ENCODE results near the gene RAB11FIP4. TPM values are rescaled to one million over a fixed set of nuclear protein-coding genes. Genes with fewer than 3 reads are reported as not detected.

Gene RAB11FIP4
- total and polyA plus RNA-seq, 9 of the 15 experiments (the other 6 are each of a cell fraction or from before 2014, with no cell fraction given) = 0.62 to 16.6 (median 8.9) TPM

DNA sequence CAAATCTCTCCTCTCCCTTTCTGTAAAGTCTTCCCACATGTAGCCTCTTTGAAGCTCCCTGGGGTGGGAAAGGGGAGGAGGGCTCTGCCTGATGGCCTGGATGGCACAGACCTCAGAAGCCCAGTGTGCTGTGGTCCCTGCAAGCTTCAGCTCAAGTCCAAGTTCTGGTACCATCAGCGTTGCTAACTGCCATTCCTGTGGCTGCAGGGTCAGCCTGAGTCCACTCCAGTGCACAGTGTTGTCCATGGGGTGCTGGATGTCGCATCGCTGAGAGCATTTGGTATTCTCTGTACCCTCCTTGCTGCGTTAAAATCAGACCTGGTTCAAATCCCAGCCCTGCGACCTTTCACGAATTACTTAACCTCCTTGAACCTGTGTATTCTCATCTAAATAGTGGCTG, 105.1 kb downstream of the RAB11FIP4 start (continued):
- TF ChIP-seq, protein P1, sequence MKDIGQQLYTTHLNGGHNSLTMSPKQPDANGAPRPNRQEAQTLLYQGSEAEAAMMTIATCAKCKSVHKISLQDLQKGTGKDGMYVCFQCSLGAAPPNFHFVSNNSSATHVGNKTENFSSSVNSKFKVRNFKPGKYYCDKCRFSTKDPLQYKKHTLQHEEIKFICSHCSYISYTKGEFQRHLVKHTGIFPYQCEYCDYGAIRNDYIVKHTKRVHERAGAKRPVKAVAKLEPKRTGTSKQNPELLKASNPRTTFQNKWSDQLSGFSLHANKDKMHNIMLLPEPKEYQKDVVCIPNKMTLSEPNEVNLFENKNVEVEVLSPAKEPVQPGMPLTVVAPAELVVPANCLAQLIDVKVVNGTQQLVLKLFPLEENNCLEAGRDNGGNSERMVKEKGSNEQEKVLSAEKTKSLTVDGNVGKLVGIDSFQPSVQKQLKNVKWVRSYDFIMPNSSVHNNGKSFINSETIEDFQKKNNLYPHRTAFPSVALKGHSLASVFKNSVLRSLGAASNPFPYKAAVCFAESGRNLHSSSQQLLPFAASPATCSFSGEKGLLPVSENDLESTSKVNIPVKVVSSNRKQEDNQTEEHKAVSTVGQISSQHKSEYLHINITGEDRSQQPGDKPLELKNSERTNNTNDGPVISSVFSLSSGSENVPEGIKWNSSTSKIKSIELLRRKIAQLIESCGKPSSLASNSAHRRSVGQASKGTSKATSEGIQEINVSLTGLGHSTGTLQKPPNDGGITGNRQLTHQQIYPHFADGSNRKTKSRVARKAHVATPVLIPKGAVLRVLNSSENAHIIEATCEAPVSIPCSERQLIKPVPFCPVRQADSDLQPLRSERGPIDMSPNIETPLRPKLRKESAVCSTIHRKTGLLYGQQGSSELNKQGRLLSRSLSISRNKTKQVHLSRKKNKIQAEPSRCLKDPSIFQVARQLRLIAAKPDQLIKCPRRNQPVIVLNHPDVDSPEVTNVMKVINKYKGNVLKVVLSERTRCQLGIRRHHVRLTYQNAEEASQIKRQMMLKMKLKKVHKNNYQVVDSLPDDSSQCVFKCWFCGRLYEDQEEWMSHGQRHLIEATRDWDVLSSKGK (CRISPR knock-in tag; IDR thresholded peaks at IDR 0.05) = no peak
- TF ChIP-seq ZNF134 (CRISPR knock-in tag; conservative IDR thresholded peaks at IDR 0.05) = no peak
- TF ChIP-seq ZNF668 (CRISPR knock-in tag; IDR thresholded peaks at IDR 0.05) = no peak
- TF ChIP-seq, protein P2, sequence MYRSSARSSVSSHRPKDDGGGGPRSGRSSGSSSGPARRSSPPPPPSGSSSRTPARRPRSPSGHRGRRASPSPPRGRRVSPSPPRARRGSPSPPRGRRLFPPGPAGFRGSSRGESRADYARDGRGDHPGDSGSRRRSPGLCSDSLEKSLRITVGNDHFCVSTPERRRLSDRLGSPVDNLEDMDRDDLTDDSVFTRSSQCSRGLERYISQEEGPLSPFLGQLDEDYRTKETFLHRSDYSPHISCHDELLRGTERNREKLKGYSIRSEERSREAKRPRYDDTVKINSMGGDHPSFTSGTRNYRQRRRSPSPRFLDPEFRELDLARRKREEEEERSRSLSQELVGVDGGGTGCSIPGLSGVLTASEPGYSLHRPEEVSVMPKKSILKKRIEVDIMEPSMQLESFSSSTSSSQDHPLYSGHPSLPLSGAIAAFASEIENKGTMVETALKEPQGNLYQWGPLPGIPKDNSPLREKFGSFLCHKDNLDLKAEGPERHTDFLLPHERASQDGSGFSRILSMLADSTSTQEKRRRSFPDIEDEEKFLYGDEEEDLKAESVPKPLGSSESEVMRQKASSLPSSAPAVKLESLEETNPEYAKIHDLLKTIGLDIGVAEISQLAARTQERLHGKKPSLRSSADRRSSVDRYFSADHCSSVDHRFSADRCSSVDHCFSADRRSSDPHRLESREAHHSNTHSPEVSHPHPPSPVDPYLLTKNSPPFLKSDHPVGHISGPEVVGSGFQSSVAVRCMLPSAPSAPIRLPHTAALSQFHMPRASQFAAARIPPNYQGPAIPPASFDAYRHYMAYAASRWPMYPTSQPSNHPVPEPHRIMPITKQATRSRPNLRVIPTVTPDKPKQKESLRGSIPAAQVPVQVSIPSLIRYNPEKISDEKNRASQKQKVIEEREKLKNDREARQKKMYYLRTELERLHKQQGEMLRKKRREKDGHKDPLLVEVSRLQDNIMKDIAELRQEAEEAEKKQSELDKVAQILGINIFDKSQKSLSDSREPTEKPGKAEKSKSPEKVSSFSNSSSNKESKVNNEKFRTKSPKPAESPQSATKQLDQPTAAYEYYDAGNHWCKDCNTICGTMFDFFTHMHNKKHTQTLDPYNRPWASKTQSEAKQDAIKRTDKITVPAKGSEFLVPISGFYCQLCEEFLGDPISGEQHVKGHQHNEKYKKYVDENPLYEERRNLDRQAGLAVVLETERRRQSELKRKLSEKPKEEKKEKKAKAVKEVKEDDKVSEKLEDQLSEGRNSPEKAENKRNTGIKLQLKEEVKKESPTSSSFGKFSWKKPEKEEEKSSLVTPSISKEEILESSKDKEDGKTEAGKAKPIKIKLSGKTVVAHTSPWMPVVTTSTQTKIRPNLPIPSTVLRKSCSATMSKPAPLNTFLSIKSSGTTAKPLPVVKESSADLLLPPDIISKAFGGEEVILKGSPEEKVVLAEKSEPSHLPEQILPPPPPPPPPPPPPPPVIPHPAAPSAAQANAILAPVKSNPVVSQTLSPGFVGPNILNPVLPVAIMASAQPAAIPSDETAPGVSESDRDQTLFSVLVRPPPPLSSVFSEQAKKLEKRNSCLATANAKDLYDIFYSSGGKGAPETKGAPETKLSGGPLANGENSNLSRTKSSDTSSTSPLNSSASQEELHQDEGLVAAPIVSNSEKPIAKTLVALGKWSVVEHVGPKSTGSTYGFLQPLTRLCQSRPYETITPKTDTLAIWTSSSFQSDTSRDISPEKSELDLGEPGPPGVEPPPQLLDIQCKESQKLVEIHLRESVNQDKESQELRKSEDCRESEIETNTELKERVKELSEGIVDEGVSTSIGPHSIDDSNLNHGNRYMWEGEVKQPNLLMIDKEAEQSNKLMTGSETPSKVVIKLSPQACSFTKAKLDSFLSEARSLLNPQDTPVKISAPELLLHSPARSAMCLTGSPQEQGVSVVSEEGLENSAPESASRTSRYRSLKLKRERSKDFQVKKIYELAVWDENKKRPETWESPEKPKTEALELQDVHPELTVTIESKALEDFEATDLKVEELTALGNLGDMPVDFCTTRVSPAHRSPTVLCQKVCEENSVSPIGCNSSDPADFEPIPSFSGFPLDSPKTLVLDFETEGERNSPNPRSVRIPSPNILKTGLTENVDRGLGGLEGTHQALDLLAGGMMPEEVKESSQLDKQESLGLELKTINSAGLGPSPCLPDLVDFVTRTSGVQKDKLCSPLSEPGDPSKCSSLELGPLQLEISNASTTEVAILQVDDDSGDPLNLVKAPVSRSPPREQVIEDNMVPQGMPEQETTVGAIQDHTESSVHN (IDR thresholded peaks at IDR 0.05; ENCODE audit: borderline replicate concordance in 1 of 2, low read depth in 1 of 2) = no peak
- TF ChIP-seq, protein P3, sequence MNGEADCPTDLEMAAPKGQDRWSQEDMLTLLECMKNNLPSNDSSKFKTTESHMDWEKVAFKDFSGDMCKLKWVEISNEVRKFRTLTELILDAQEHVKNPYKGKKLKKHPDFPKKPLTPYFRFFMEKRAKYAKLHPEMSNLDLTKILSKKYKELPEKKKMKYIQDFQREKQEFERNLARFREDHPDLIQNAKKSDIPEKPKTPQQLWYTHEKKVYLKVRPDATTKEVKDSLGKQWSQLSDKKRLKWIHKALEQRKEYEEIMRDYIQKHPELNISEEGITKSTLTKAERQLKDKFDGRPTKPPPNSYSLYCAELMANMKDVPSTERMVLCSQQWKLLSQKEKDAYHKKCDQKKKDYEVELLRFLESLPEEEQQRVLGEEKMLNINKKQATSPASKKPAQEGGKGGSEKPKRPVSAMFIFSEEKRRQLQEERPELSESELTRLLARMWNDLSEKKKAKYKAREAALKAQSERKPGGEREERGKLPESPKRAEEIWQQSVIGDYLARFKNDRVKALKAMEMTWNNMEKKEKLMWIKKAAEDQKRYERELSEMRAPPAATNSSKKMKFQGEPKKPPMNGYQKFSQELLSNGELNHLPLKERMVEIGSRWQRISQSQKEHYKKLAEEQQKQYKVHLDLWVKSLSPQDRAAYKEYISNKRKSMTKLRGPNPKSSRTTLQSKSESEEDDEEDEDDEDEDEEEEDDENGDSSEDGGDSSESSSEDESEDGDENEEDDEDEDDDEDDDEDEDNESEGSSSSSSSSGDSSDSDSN (IDR thresholded peaks at IDR 0.05; ENCODE audit: borderline replicate concordance in 1 of 2, low read depth in 2 of 2, low read length in 2 of 2) = no peak
- no peak for TF ChIP-seq NUFIP1 (IDR thresholded peaks at IDR 0.05; ENCODE audit: partially characterized antibody)
- TF ChIP-seq KHSRP (IDR thresholded peaks at IDR 0.05) = no peak
- TF ChIP-seq ZBTB17 (CRISPR knock-in tag; IDR thresholded peaks at IDR 0.05) = no peak

All from K562 (cell line).